Liver (tissue), 9 donors: ENCODE results near the gene FAM53B. TPM values are rescaled to one million over a fixed set of nuclear protein-coding genes. Genes with fewer than 3 reads are reported as not detected.

Experiments
- DNase-seq: peaks from one replicate; pipeline ENCODE4 v3.0.0-alpha.2; 2017; ENCODE audit warnings: low spot score
- H3K27ac ChIP-seq, 2 donors: one replicate each; pipeline ENCODE4 v1.7.0; 2013; ENCODE audit warnings: inconsistent platforms in 2 of 2, low read length in 2 of 2, control low read depth in 1 of 2, low read depth in 1 of 2, mild to moderate bottlenecking in 1 of 2
- H3K27me3 ChIP-seq, 4 donors: one replicate each; pipeline versions ENCODE4 v1.6.1 to v1.7.0; 2013; ENCODE audit warnings: low read length in 3 of 4, inconsistent platforms in 1 of 4, mild to moderate bottlenecking in 1 of 4, moderate library complexity in 1 of 4; ENCODE audit not compliant: control insufficient read depth in 4 of 4, insufficient read depth in 4 of 4
- H3K36me3 ChIP-seq, 4 donors: one replicate each; pipeline versions ENCODE4 v1.6.1 to v1.7.0; 2013; ENCODE audit warnings: low read length in 3 of 4, mild to moderate bottlenecking in 3 of 4, low read depth in 1 of 4, moderate library complexity in 1 of 4; ENCODE audit not compliant: control insufficient read depth in 4 of 4, insufficient read depth in 3 of 4
- H3K4me1 ChIP-seq, 4 donors: one replicate each; pipeline versions ENCODE4 v1.6.1 to v1.7.0; 2013; ENCODE audit warnings: low read length in 3 of 4, mild to moderate bottlenecking in 3 of 4, moderate library complexity in 1 of 4; ENCODE audit not compliant: control insufficient read depth in 4 of 4, insufficient read depth in 4 of 4
- H3K4me3 ChIP-seq, 3 donors: one replicate each; pipeline versions ENCODE4 v1.6.1 to v1.7.0; 2013; ENCODE audit warnings: low read length in 3 of 3, control low read depth in 1 of 3, low read depth in 1 of 3, mild to moderate bottlenecking in 1 of 3
- H3K9ac ChIP-seq, 2 donors: one replicate each; pipeline ENCODE4 v1.7.0; 2013; ENCODE audit warnings: low read length in 2 of 2, mild to moderate bottlenecking in 2 of 2, moderate library complexity in 2 of 2, control low read depth in 1 of 2, low read depth in 1 of 2
- H3K9me3 ChIP-seq, 4 donors: one replicate each; pipeline versions ENCODE4 v1.6.1 to v1.7.0; 2013; ENCODE audit warnings: low read length in 3 of 4; ENCODE audit not compliant: control insufficient read depth in 4 of 4
- EGR1 ChIP-seq, 2 donors: IDR thresholded peaks; 2 replicates each; pipeline ENCODE4 v1.6.1; 2016 to 2018; ENCODE audit warnings: antibody characterized with exemption in 2 of 2, low read depth in 2 of 2
- FOXA1 ChIP-seq: IDR thresholded peaks from 2 replicates; pipeline ENCODE4 v1.6.1; 2016; ENCODE audit warnings: antibody characterized with exemption
- FOXA2 ChIP-seq: IDR thresholded peaks from 2 replicates; pipeline ENCODE4 v1.6.1; 2016; ENCODE audit warnings: antibody characterized with exemption
- GABPA ChIP-seq, 2 donors: IDR thresholded peaks in 1 of 2; conservative IDR thresholded peaks in 1 of 2; 2 replicates each; pipeline ENCODE4 v1.6.1; 2016; ENCODE audit warnings: antibody characterized with exemption in 2 of 2, mild to moderate bottlenecking in 1 of 2, moderate library complexity in 1 of 2
- HNF4A ChIP-seq, 2 donors: conservative IDR thresholded peaks; 2 replicates each; pipeline ENCODE4 v1.6.1; 2016; ENCODE audit warnings: antibody characterized with exemption in 2 of 2, mild to moderate bottlenecking in 2 of 2
- HNF4G ChIP-seq: IDR thresholded peaks from 2 replicates; pipeline ENCODE4 v1.6.1; 2016; ENCODE audit warnings: antibody characterized with exemption
- JUND ChIP-seq, 2 donors: IDR thresholded peaks; 2 replicates each; pipeline ENCODE4 v1.6.1; 2016; ENCODE audit warnings: antibody characterized with exemption in 2 of 2
- NR2F2 ChIP-seq: IDR thresholded peaks from 2 replicates; pipeline ENCODE4 v1.6.1; 2016; ENCODE audit warnings: antibody characterized with exemption
- RAD21 ChIP-seq, 2 donors: IDR thresholded peaks; 2 replicates each; pipeline ENCODE4 v1.6.1; 2016; ENCODE audit warnings: antibody characterized with exemption in 2 of 2, mild to moderate bottlenecking in 2 of 2
- SP1 ChIP-seq: IDR thresholded peaks from 2 replicates; pipeline ENCODE4 v1.6.1; 2018; ENCODE audit warnings: antibody characterized with exemption, mild to moderate bottlenecking
- TAF1 ChIP-seq: conservative IDR thresholded peaks from 2 replicates; pipeline ENCODE4 v1.6.1; 2016; ENCODE audit warnings: antibody characterized with exemption, mild to moderate bottlenecking
- YY1 ChIP-seq: IDR thresholded peaks from 2 replicates; pipeline ENCODE4 v1.6.1; 2016; ENCODE audit warnings: antibody characterized with exemption, mild to moderate bottlenecking
- WGBS: extraction: QIAGEN DNeasy Blood & Tissue Kit; methylation state at CpG from one replicate; pipeline ENCODE4 v1.1.7; 2013; 5-methylcytosine and 5-hydroxymethylcytosine counted together
- polyA plus RNA-seq, 2 donors: library from polyadenylated mRNA; stranded (reverse) in 1 of 2; unstranded in 1 of 2; fragments of 200-250 nt in 1 of 2; fragments of >200 nt in 1 of 2; fragmentation: Nextera tagmentation in 1 of 2; extraction: Ambion mirVana in 1 of 2; gene quantifications; one replicate each; pipeline versions ENCODE4 v1.2.1 to v1.2.3, GENCODE V29; 2013 to 2015
- total RNA-seq, 2 donors: library from RNA; depleted of rRNA; stranded (reverse); fragments of >200 nt; gene quantifications; one replicate each; pipeline ENCODE4 v1.2.3, GENCODE V29; 2014
- TF ChIP-seq, protein P1 (sequence below): IDR thresholded peaks from 2 replicates; pipeline ENCODE4 v1.6.1; 2016; ENCODE audit warnings: antibody characterized with exemption
- TF ChIP-seq, protein P2 (sequence below): IDR thresholded peaks from 2 replicates; pipeline ENCODE4 v1.6.1; 2016; ENCODE audit warnings: antibody characterized with exemption, mild to moderate bottlenecking
- TF ChIP-seq, protein P3 (sequence below): IDR thresholded peaks from 2 replicates; pipeline ENCODE4 v1.6.1; 2016; ENCODE audit warnings: antibody characterized with exemption
- TF ChIP-seq, protein P4 (sequence below): IDR thresholded peaks from 2 replicates; pipeline ENCODE4 v1.6.1; 2016; ENCODE audit warnings: antibody characterized with exemption
- donor health status: healthy.
- donor health status: healthy.
- donor health status: healthy.
- donor health status: healthy.
- donor health status: healthy.

Gene FAM53B
- total and polyA plus RNA-seq, 4 donors = 1.1 to 24.0 (median 6.3) TPM

DNA sequence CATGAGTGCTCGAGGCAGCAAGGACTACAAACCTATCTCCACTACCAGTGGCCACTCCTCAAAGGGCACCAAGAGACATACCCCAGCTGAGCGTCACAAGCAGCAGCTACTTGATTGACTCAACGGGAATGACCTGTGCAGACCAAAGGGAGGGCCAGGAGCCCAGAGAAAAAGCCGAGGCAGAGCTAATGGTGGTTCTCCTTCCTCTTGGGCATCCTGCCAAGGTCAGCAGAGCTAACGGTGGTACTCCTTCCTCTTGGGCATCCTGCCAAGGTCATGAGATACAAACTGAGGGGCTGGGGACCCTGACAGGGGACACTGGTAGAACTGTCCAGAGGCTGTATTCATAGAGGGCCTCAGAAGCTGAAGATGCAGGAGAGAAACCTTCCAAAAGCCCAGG lies 60.4 kb downstream of the FAM53B start:
- 57% methylated on average over 5 of the region's 5 CpGs for WGBS
- H3K27ac ChIP-seq = peak overlapping the region; percentile 0 to 32
- peaks cover 0 to 7% (median under 1%) of the 10 kb centered on the region in 4 donors for H3K36me3 ChIP-seq
- H3K9ac ChIP-seq = no peak overlapping the region
- TF ChIP-seq, protein P1, sequence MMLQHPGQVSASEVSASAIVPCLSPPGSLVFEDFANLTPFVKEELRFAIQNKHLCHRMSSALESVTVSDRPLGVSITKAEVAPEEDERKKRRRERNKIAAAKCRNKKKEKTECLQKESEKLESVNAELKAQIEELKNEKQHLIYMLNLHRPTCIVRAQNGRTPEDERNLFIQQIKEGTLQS = no peak
- TF ChIP-seq NR2F2 (no peak), GABPA (IDR thresholded peaks at IDR 0.05 in 1 of 2, conservative IDR thresholded peaks at IDR 0.05 in 1 of 2) (no peak), TAF1 (no peak), FOXA1 (no peak), EGR1 (IDR thresholded peaks at IDR 0.05; ENCODE audit: low read depth in 2 of 2) (no peak), HNF4G (no peak), RAD21 (IDR thresholded peaks at IDR 0.05) (no peak), SP1 (no peak), YY1 (no peak), FOXA2 (no peak), JUND (IDR thresholded peaks at IDR 0.05) (no peak), HNF4A (conservative IDR thresholded peaks at IDR 0.05) (no peak)
- TF ChIP-seq, protein P2, sequence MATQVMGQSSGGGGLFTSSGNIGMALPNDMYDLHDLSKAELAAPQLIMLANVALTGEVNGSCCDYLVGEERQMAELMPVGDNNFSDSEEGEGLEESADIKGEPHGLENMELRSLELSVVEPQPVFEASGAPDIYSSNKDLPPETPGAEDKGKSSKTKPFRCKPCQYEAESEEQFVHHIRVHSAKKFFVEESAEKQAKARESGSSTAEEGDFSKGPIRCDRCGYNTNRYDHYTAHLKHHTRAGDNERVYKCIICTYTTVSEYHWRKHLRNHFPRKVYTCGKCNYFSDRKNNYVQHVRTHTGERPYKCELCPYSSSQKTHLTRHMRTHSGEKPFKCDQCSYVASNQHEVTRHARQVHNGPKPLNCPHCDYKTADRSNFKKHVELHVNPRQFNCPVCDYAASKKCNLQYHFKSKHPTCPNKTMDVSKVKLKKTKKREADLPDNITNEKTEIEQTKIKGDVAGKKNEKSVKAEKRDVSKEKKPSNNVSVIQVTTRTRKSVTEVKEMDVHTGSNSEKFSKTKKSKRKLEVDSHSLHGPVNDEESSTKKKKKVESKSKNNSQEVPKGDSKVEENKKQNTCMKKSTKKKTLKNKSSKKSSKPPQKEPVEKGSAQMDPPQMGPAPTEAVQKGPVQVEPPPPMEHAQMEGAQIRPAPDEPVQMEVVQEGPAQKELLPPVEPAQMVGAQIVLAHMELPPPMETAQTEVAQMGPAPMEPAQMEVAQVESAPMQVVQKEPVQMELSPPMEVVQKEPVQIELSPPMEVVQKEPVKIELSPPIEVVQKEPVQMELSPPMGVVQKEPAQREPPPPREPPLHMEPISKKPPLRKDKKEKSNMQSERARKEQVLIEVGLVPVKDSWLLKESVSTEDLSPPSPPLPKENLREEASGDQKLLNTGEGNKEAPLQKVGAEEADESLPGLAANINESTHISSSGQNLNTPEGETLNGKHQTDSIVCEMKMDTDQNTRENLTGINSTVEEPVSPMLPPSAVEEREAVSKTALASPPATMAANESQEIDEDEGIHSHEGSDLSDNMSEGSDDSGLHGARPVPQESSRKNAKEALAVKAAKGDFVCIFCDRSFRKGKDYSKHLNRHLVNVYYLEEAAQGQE = no peak
- TF ChIP-seq, protein P3, sequence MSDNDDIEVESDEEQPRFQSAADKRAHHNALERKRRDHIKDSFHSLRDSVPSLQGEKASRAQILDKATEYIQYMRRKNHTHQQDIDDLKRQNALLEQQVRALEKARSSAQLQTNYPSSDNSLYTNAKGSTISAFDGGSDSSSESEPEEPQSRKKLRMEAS = no peak
- TF ChIP-seq, protein P4, sequence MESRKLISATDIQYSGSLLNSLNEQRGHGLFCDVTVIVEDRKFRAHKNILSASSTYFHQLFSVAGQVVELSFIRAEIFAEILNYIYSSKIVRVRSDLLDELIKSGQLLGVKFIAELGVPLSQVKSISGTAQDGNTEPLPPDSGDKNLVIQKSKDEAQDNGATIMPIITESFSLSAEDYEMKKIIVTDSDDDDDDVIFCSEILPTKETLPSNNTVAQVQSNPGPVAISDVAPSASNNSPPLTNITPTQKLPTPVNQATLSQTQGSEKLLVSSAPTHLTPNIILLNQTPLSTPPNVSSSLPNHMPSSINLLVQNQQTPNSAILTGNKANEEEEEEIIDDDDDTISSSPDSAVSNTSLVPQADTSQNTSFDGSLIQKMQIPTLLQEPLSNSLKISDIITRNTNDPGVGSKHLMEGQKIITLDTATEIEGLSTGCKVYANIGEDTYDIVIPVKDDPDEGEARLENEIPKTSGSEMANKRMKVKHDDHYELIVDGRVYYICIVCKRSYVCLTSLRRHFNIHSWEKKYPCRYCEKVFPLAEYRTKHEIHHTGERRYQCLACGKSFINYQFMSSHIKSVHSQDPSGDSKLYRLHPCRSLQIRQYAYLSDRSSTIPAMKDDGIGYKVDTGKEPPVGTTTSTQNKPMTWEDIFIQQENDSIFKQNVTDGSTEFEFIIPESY = no peak
- H3K4me1 ChIP-seq = peaks cover 3 to 11% (median 6%) of the 10 kb centered on the region in 4 donors
- H3K27me3 ChIP-seq = no peaks in the 10 kb centered on the region
- DNase-seq = no peak
- no peaks in the 10 kb centered on the region for H3K9me3 ChIP-seq
- no peak overlapping the region for H3K4me3 ChIP-seq

DNA sequence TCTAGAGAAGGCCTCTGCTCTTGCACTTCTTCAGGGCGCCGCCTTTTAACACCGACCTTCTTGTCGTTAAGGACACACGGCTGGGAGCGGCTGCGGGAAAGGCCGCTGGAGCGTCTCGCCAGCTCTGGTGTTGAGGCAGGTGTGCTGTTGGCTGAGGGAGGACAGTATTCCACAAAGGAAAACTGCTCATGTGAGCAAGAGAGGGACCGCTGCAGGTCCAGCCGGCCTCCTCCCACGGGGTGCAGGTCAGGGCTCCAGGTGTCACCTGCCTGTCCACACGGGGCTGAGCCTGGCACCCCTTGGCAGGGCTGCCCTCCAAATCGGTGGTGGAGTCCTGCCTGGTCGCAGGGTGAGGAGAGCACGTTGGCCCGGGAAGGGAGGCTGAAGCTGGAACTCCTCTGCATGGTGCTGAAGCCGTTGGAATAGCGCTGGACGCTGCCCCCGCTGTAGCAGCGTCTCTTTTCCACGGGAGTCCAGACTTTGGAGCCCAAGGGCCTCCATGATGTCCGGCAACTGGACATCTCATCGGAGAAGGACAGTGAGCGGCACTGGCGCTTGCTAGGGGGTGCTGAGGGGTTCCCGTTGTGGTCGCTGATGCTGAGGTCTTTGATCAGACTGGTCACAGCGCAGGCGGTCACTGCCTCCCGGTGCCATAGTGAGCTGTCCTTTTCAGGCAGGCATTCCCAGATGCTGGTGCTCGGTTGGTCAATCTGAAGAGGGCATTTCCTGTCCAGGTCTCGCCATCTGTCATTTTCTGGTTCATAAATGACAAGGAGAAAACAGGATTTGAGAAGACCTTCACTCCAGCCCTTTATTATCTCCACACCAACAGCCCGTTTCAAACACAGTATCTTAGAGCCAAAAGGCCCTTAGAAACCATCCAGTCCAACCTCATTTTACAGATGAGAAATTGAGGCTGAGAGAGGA lies 62.3 kb downstream of the FAM53B start:
- TF ChIP-seq TAF1 = no peak
- no peak for TF ChIP-seq HNF4G
- 97% methylated on average over 36 of the region's 36 CpGs for WGBS
- peaks cover 3 to 11% (median 6%) of the 10 kb centered on the region in 4 donors for H3K4me1 ChIP-seq
- H3K9ac ChIP-seq = no peak overlapping the region
- no peak overlapping the region for H3K4me3 ChIP-seq
- H3K27me3 ChIP-seq = no peaks in the 10 kb centered on the region
- H3K27ac ChIP-seq = no peak overlapping the region
- H3K9me3 ChIP-seq = no peaks in the 10 kb centered on the region
- no peak for DNase-seq
- H3K36me3 ChIP-seq = peaks cover 0 to 7% (median under 1%) of the 10 kb centered on the region in 4 donors
